Stomach (tissue), 4 donors: ENCODE results near the gene COL21A1.

Experiments used
- POLR2A ChIP-seq, 4 donors: fragments of 450-650 bp; IDR thresholded peaks; one replicate each; pipeline ENCODE4 v1.6.1; 2016; ENCODE audit warnings: antibody characterized with exemption in 4 of 4, control low read depth in 2 of 4, mild to moderate bottlenecking in 1 of 4, moderate library complexity in 1 of 4
- TF ChIP-seq, protein P1 (sequence below), 7 experiments: fragments of 450-650 bp in 4 of 7; fragments of 200-600 bp in 3 of 7; sonication (generic) in 3 of 7; IDR thresholded peaks; one replicate each; pipeline ENCODE4 v1.5.1; 2016 to 2019; ENCODE audit warnings: antibody characterized with exemption in 7 of 7, control low read depth in 2 of 7, mild to moderate bottlenecking in 1 of 7

DNA sequence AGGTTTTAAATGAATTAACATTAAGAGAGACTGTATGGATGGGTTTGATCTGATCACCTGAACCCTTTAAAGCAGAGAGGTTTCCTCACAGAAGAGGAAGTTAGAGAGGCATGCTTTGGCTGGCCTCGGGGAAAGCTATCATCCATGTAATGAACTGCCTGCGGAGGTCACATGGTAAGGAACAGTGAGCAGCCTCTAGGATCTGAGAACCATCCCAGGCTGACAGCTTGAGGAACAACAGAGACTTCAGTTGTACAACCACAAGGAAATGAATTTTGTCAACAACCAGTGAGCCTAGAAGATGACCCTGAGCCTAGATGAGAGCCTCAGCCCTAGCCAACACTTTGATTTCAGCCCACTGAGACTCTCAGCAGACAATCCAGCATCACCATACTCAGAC, 2.9 kb upstream of the COL21A1 start:
- TF ChIP-seq, protein P1, sequence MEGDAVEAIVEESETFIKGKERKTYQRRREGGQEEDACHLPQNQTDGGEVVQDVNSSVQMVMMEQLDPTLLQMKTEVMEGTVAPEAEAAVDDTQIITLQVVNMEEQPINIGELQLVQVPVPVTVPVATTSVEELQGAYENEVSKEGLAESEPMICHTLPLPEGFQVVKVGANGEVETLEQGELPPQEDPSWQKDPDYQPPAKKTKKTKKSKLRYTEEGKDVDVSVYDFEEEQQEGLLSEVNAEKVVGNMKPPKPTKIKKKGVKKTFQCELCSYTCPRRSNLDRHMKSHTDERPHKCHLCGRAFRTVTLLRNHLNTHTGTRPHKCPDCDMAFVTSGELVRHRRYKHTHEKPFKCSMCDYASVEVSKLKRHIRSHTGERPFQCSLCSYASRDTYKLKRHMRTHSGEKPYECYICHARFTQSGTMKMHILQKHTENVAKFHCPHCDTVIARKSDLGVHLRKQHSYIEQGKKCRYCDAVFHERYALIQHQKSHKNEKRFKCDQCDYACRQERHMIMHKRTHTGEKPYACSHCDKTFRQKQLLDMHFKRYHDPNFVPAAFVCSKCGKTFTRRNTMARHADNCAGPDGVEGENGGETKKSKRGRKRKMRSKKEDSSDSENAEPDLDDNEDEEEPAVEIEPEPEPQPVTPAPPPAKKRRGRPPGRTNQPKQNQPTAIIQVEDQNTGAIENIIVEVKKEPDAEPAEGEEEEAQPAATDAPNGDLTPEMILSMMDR (IDR thresholded peaks at IDR 0.05): no peak
- TF ChIP-seq POLR2A (IDR thresholded peaks at IDR 0.05): no peak
